GM12892 (cell line): ENCODE measurements around the gene U2SURP.

ENCODE experiments used
- POLR2A ChIP-seq: IDR thresholded peaks from 2 replicates; pipeline ENCODE4 v1.6.1; 2011; ENCODE audit warnings: low read depth, low read length, control low read depth
- POLR2AphosphoS5 ChIP-seq: IDR thresholded peaks from 2 replicates; pipeline ENCODE4 v1.6.1; 2011; ENCODE audit warnings: low read depth, low read length, control low read depth

- TF ChIP-seq POLR2A, result no peak
- TF ChIP-seq POLR2AphosphoS5, result no peak
Measured at GRCh38 chr3:142963516-142964448, 37.6 kb upstream of the U2SURP start, which contains the start of gene PAQR9.
